H1 (cell line): Measurements from ENCODE around the gene ZBED1. TPM values are rescaled to one million over a fixed set of nuclear protein-coding genes. Genes with fewer than 3 reads are reported as not detected.

Experiments used
- CTBP2 ChIP-seq: IDR thresholded peaks from 2 replicates; pipeline ENCODE4 v1.7.0; 2011; ENCODE audit warnings: borderline replicate concordance, mild to moderate bottlenecking, moderate library complexity, mixed read lengths, low read length; ENCODE audit not compliant: insufficient read depth, insufficient read length
- EZH2 ChIP-seq: fragments of 200-600 bp; sonication (generic); IDR thresholded peaks from 2 replicates; pipeline ENCODE4 v1.7.1; 2012; ENCODE audit warnings: low read depth, mild to moderate bottlenecking, moderate library complexity, low read length, inconsistent platforms; ENCODE audit not compliant: severe bottlenecking
- KDM4A ChIP-seq: IDR thresholded peaks from one replicate; pipeline ENCODE4 v1.7.1; 2012; ENCODE audit warnings: low read depth, mild to moderate bottlenecking, moderate library complexity, low read length, inconsistent platforms; ENCODE audit not compliant: severe bottlenecking
- MAFK ChIP-seq: IDR thresholded peaks from 2 replicates; pipeline ENCODE4 v1.6.1; 2012; ENCODE audit warnings: low read depth, mild to moderate bottlenecking, improper control_type of control experiment, low read length
- POU5F1 ChIP-seq: IDR thresholded peaks from 2 replicates; pipeline ENCODE4 v1.6.1; 2011; ENCODE audit warnings: low read depth, mild to moderate bottlenecking, low read length, moderate library complexity
- SIX5 ChIP-seq: IDR thresholded peaks from 2 replicates; pipeline ENCODE4 v1.6.1; 2011; ENCODE audit warnings: mild to moderate bottlenecking, low read depth, low read length
- SP1 ChIP-seq: IDR thresholded peaks from 2 replicates; pipeline ENCODE4 v1.6.1; 2011; ENCODE audit warnings: low read depth, low read length
- TAF7 ChIP-seq: optimal IDR thresholded peaks from 2 replicates; pipeline ENCODE3; 2011; ENCODE audit warnings: low read depth, mild to moderate bottlenecking, inconsistent platforms, low read length, moderate library complexity, borderline replicate concordance
- polyA plus RNA-seq, 7 experiments: library from polyadenylated mRNA; depleted of rRNA in 3 of 7; stranded (reverse) in 5 of 7; unstranded in 2 of 7; fragments of >200 nt in 5 of 7; fragments of 200-250 nt in 2 of 7; gene quantifications; 1 replicate in 5 of 7; 2 replicates in 1 of 7; 4 replicates in 1 of 7; pipeline versions ENCODE4 v1.2.1 to v1.2.3, GENCODE V29; 2011 to 2013; ENCODE audit warnings: missing spikeins in 2 of 7, mixed read lengths in 2 of 7
- total RNA-seq: library from RNA; stranded (reverse); fragmentation: NEBNext Ultra II Directional; extraction: Animal tissue kit (Norgen Biotek cat#: 25700); gene quantifications from 2 replicates; pipeline ENCODE4 v1.2.1, GENCODE V29; 2021

The ZBED1 gene
- total and polyA plus RNA-seq, 2 of the 8 experiments (the other 6 are each of a cell fraction or from before 2014, with no cell fraction given) = 28.5 to 45.8 TPM

DNA sequence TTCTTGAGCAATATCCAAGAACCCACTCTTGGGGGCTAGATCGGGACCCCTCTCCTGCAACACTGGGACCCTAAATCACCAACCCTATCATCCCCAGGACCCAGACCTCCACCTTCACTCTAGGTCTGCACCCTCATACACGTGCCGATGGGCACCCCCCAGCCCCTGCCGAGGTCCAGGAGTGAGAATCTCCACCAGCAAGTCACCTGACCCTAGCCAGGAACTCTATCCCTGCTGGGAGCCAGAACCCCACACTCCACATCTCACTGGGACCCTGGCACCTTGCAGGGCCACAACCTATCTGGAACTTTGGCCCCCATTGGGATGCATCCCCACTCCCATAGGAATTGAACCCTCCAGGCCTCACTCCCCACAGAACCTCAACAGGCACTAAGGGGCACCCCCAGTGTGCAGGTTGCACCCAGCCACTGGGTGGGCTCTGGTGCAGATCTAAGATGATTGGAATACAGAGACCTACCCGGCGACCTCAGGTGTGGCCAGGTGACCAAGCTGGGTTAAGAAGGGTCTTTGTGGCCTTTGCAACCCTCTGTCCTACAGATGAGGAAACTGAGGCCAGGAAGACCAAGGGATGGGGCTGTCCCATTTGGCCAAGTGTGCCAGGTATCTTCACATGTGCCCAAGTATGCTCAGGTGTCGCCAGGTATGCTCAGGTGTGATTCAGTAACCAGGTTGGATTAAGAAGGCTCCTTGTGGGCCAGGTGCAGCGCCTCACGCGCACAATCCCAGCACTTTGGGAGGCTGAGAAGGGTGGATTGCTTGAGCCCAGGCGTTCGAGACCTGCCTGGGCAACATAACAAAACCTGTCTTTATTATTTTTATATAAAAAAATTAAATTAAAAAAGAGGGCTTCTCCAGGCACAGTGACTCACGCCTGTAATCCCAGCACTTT is 3.1 kb upstream of the ZBED1 start (continued):
- no peak for TF ChIP-seq SP1
- no peak for TF ChIP-seq SIX5
- TF ChIP-seq EZH2 = no peak
- TF ChIP-seq CTBP2 = no peak
- no peak for TF ChIP-seq POU5F1
- no peak for TF ChIP-seq MAFK
- no peak for TF ChIP-seq KDM4A
- TF ChIP-seq TAF7 = no peak
